ENCODE results near the gene ZNF697.
"Not testable (repeated sequence)": the region's sequence is repeated elsewhere in the genome, so short reads cannot be mapped to it uniquely, and the experiment has no call there.

Gene ZNF697

GRCh38 chr1:119647734-119648619 is at the start of gene ZNF697:
TSS of gene ZNF697 (minus strand) at chr1:119648266. CDS start at chr1:119626100, 22,166 bp downstream.
- peak; percentile 88 to 93 for DNase-seq

- no peak for DNase-seq
Observed at GRCh38 chr1:119697598-119697997, 49.5 kb upstream of the ZNF697 start.

GRCh38 chr1:119696863-119697262 is 48.8 kb upstream of the ZNF697 start:
- not testable (repeated sequence) for DNase-seq

GRCh38 chr1:119689511-119689910 is 41.4 kb upstream of the ZNF697 start:
- DNase-seq, result no peak

- DNase-seq, result no peak
Observed at GRCh38 chr1:119688810-119689209, 40.7 kb upstream of the ZNF697 start.

- no peak for DNase-seq
Observed at GRCh38 chr1:119687434-119688079, 39.5 kb upstream of the ZNF697 start.

GRCh38 chr1:119686661-119687060 is 38.6 kb upstream of the ZNF697 start:
- DNase-seq, result no peak

- DNase-seq, result no peak
Observed at GRCh38 chr1:119683893-119684292, 35.8 kb upstream of the ZNF697 start.

- no peak for DNase-seq
Observed at GRCh38 chr1:119682141-119682540, 34.1 kb upstream of the ZNF697 start.

- DNase-seq, result no peak
Observed at GRCh38 chr1:119681560-119681959, 33.5 kb upstream of the ZNF697 start.

- no peak for DNase-seq
Observed at GRCh38 chr1:119680723-119681122, 32.7 kb upstream of the ZNF697 start.

- DNase-seq, result no peak
Observed at GRCh38 chr1:119680193-119680592, 32.1 kb upstream of the ZNF697 start.

- DNase-seq, result no peak
Observed at GRCh38 chr1:119679223-119679622, 31.2 kb upstream of the ZNF697 start.

- no peak for DNase-seq
Observed at GRCh38 chr1:119676571-119677206, 28.6 kb upstream of the ZNF697 start.

GRCh38 chr1:119675349-119676345 is 27.6 kb upstream of the ZNF697 start:
- DNase-seq, result peak; percentile 70 to 97

- DNase-seq, result no peak
Observed at GRCh38 chr1:119674835-119675289, 26.8 kb upstream of the ZNF697 start.

- no peak for DNase-seq
Observed at GRCh38 chr1:119674111-119674526, 26.1 kb upstream of the ZNF697 start.

GRCh38 chr1:119673171-119673940 is 25.3 kb upstream of the ZNF697 start:
- no peak for DNase-seq

- no peak for DNase-seq
Observed at GRCh38 chr1:119670898-119671297, 22.8 kb upstream of the ZNF697 start.

GRCh38 chr1:119667173-119667572 is 19.1 kb upstream of the ZNF697 start:
- no peak for DNase-seq

GRCh38 chr1:119664067-119664466 is 16.0 kb upstream of the ZNF697 start:
- no peak for DNase-seq
